Keratinocyte (primary cell): Measurements from ENCODE around the gene UGP2. TPM values are rescaled to one million over a fixed set of nuclear protein-coding genes. Genes with fewer than 3 reads are reported as not detected.

Source experiments
- DNase-seq: peaks from one replicate; pipeline ENCODE4 v3.0.0-alpha.2; 2011; ENCODE audit warnings: low read depth, missing footprints, low spot score
- FAIRE-seq: peaks from 2 replicates; lab custom pipeline; 2011; peaks lifted over from hg19 to GRCh38; lab: Jason Lieb, UNC
- H2AFZ ChIP-seq: 2 replicates; pipeline ENCODE4 v1.6.0; 2012; ENCODE audit warnings: low read length, control low read depth, inconsistent platforms; ENCODE audit not compliant: control insufficient read depth
- H3K27ac ChIP-seq: 2 replicates; pipeline ENCODE4 v1.5.1; 2011; ENCODE audit warnings: low read length; ENCODE audit not compliant: control insufficient read depth, insufficient read depth
- H3K27me3 ChIP-seq: 3 replicates; pipeline ENCODE4 v1.6.0; 2011; ENCODE audit warnings: low read length; ENCODE audit not compliant: control insufficient read depth, insufficient read depth; ENCODE audit errors: extremely low read depth
- H3K36me3 ChIP-seq, 2 experiments: 2 replicates in 1 of 2; 3 replicates in 1 of 2; pipeline ENCODE4 v1.5.1; 2011; ENCODE audit warnings: low read length in 2 of 2, mild to moderate bottlenecking in 1 of 2; ENCODE audit not compliant: control insufficient read depth in 2 of 2, insufficient read depth in 2 of 2; ENCODE audit errors: extremely low read depth in 1 of 2
- H3K4me1 ChIP-seq: 3 replicates; pipeline ENCODE4 v1.5.1; 2011; ENCODE audit warnings: low read length; ENCODE audit not compliant: control insufficient read depth, insufficient read depth; ENCODE audit errors: extremely low read depth
- H3K4me2 ChIP-seq: 3 replicates; pipeline ENCODE4 v1.6.0; 2011; ENCODE audit warnings: low read depth, low read length; ENCODE audit not compliant: control insufficient read depth, insufficient read depth; ENCODE audit errors: extremely low read depth
- H3K4me3 ChIP-seq, 3 experiments: fragments of 200-600 bp in 1 of 3; sonication (generic) in 1 of 3; 2 replicates in 2 of 3; 3 replicates in 1 of 3; pipeline ENCODE4 v1.5.1; 2011 to 2016; ENCODE audit warnings: low read length in 3 of 3, mild to moderate bottlenecking in 3 of 3, control low read depth in 2 of 3, inconsistent platforms in 1 of 3, low read depth in 1 of 3, mixed read lengths in 1 of 3, mixed run types in 1 of 3, moderate library complexity in 1 of 3; ENCODE audit not compliant: control insufficient read depth in 2 of 3, insufficient read depth in 2 of 3; ENCODE audit errors: extremely low read depth in 1 of 3
- H3K79me2 ChIP-seq: 2 replicates; pipeline ENCODE4 v1.6.0; 2012; ENCODE audit warnings: low read length; ENCODE audit not compliant: control insufficient read depth, insufficient read depth
- H3K9ac ChIP-seq: 3 replicates; pipeline ENCODE4 v1.6.0; 2011; ENCODE audit warnings: low read length; ENCODE audit not compliant: control insufficient read depth, insufficient read depth; ENCODE audit errors: extremely low read depth
- H3K9me1 ChIP-seq: 3 replicates; pipeline ENCODE4 v1.6.0; 2011; ENCODE audit warnings: low read length; ENCODE audit not compliant: control insufficient read depth, insufficient read depth; ENCODE audit errors: extremely low read depth
- H3K9me3 ChIP-seq: 2 replicates; pipeline ENCODE4 v1.5.1; 2012; ENCODE audit warnings: low read depth, low read length; ENCODE audit not compliant: control insufficient read depth
- H4K20me1 ChIP-seq: 3 replicates; pipeline ENCODE4 v1.6.0; 2011; ENCODE audit warnings: low read length; ENCODE audit not compliant: control insufficient read depth, insufficient read depth; ENCODE audit errors: extremely low read depth
- EZH2 ChIP-seq: IDR thresholded peaks from one replicate; pipeline ENCODE4 v1.6.1; 2012; ENCODE audit warnings: inconsistent platforms, mild to moderate bottlenecking, low read length, moderate library complexity
- dilution Hi-C: fragments of 300-500 bp; cut with MboI; formaldehyde crosslinking; loops from one replicate; pipeline ENCODE4 v1.7.0; 2020; ENCODE audit warnings: low sequenced_read_pairs; ENCODE audit not compliant: extremely low pct_ligation_motif_present
- polyA plus RNA-seq, 5 experiments: library from polyadenylated mRNA; depleted of rRNA in 3 of 5; stranded (reverse) in 3 of 5; stranded (forward) in 1 of 5; unstranded in 1 of 5; fragments of >200 nt; gene quantifications; 1 replicate in 1 of 5; 2 replicates in 3 of 5; 3 replicates in 1 of 5; pipeline versions ENCODE4 v1.2.1 to v1.2.3, GENCODE V29; 2011 to 2012; ENCODE audit warnings: missing spikeins in 2 of 5, low read depth in 1 of 5, low replicate concordance in 1 of 5
- TF ChIP-seq, protein P1 (sequence below), 3 experiments: IDR thresholded peaks in 1 of 3; conservative IDR thresholded peaks in 1 of 3; optimal IDR thresholded peaks in 1 of 3; 2 replicates in 2 of 3; 3 replicates in 1 of 3; pipeline versions ENCODE3 to v1.5.1; 2011; ENCODE audit warnings: low read length in 3 of 3, mild to moderate bottlenecking in 3 of 3, moderate library complexity in 2 of 3, control low read depth in 1 of 3, inconsistent platforms in 1 of 3; ENCODE audit not compliant: insufficient read depth in 2 of 3; ENCODE audit errors: extremely low read depth in 1 of 3

The UGP2 gene
- polyA plus RNA-seq, 1 donor (not counting 4 experiments of a cell fraction or from before 2014, with no cell fraction given) = 260 TPM

DNA sequence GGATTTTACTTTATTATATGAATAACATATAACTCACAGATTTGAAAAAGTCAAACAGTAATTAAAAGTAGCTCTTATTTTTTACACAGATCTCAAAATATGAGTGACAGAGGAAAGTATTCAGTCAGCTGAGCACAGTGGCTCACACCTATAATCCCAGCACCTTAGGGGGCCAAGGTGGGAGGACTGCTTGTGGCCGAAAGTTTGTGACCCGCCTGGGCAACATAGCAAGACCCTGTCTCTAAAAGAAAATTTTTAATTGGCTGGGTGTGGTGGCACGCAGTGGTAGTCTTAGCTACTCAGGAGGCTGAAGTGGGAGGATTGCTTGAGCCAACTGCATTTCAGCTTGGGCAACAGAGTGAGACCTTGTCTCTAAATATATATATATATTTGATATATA lies 19.2 kb upstream of the UGP2 start:
- Histone ChIP-seq H3K4me1 (peaks cover under 1% of the 10 kb centered on the region), H4K20me1 (no peaks in the 10 kb centered on the region), H3K36me3 (no peaks in the 10 kb centered on the region), H2AFZ (no peak overlapping the region), H3K79me2 (no peaks in the 10 kb centered on the region), H3K4me3 (no peak overlapping the region), H3K4me2 (no peak overlapping the region), H3K9me1 (no peaks in the 10 kb centered on the region), H3K9me3 (no peaks in the 10 kb centered on the region), H3K27ac (no peak overlapping the region), H3K27me3 (no peaks in the 10 kb centered on the region), H3K9ac (no peak overlapping the region)
- TF ChIP-seq, protein P1, sequence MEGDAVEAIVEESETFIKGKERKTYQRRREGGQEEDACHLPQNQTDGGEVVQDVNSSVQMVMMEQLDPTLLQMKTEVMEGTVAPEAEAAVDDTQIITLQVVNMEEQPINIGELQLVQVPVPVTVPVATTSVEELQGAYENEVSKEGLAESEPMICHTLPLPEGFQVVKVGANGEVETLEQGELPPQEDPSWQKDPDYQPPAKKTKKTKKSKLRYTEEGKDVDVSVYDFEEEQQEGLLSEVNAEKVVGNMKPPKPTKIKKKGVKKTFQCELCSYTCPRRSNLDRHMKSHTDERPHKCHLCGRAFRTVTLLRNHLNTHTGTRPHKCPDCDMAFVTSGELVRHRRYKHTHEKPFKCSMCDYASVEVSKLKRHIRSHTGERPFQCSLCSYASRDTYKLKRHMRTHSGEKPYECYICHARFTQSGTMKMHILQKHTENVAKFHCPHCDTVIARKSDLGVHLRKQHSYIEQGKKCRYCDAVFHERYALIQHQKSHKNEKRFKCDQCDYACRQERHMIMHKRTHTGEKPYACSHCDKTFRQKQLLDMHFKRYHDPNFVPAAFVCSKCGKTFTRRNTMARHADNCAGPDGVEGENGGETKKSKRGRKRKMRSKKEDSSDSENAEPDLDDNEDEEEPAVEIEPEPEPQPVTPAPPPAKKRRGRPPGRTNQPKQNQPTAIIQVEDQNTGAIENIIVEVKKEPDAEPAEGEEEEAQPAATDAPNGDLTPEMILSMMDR (optimal IDR thresholded peaks at IDR 0.05 in 1 of 3, IDR thresholded peaks at IDR 0.05 in 1 of 3, conservative IDR thresholded peaks at IDR 0.05 in 1 of 3; ENCODE audit: extremely low read depth in 1 of 3, insufficient read depth in 2 of 3, low read length in 3 of 3) = no peak
- TF ChIP-seq EZH2 = no peak
- no peak for DNase-seq
- dilution Hi-C loops = no loop called here
- FAIRE-seq = no peak

DNA sequence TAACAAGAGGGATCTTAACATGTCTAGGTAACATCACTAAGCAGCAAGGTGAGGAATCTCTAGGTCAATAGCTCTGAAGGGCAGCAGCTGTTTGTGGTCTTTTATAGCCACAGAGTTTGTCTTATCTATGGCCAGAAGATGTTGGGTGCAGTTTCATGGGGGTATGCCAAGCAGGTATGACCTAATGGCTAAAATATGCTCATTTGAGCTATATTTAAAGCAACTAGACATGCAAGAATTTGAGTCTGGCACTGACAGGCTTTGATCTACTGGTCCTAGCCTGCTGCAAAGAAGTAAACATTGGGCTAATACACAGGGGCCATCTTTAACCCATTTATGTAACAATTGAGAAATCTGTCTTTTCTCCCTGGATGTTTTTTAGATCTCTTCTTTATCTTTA lies 13.9 kb upstream of the UGP2 start:
- no peaks in the 10 kb centered on the region for H3K36me3 ChIP-seq
- dilution Hi-C loops = no loop called here
- DNase-seq (peak; percentile 75), FAIRE-seq (peak; percentile 92)
- H3K9ac ChIP-seq = no peak overlapping the region
- H3K4me1 ChIP-seq = peaks cover 8% of the 10 kb centered on the region
- no peaks in the 10 kb centered on the region for H3K27me3 ChIP-seq
- H3K9me3 ChIP-seq = no peaks in the 10 kb centered on the region
- H3K9me1 ChIP-seq = no peaks in the 10 kb centered on the region
- no peaks in the 10 kb centered on the region for H4K20me1 ChIP-seq
- no peaks in the 10 kb centered on the region for H3K79me2 ChIP-seq
- H3K4me3 ChIP-seq = no peak overlapping the region
- H3K4me2 ChIP-seq = peak overlapping the region; percentile 51
- TF ChIP-seq, protein P1 (optimal IDR thresholded peaks at IDR 0.05 in 1 of 3, IDR thresholded peaks at IDR 0.05 in 1 of 3, conservative IDR thresholded peaks at IDR 0.05 in 1 of 3; ENCODE audit: extremely low read depth in 1 of 3, insufficient read depth in 2 of 3, low read length in 3 of 3) = no peak
- no peak for TF ChIP-seq EZH2
- no peak overlapping the region for H3K27ac ChIP-seq
- no peak overlapping the region for H2AFZ ChIP-seq
